ENCODE results near the gene C2CD4A.
"Not testable (repeated sequence)": the region's sequence is repeated elsewhere in the genome, so short reads cannot be mapped to it uniquely, and the experiment has no call there.

C2CD4A gene, protein sequence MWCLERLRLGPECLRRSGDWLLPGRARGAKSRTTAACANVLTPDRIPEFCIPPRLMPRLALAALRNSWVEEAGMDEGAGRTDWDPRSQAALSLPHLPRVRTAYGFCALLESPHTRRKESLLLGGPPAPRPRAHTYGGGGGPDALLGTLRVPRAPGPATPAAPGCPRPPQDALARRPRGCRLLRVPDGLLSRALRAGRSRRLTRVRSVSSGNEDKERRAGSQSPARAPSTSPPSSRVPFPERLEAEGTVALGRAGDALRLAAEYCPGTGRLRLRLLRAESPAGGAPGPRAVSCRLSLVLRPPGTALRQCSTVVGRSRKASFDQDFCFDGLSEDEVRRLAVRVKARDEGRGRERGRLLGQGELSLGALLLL

DNA sequence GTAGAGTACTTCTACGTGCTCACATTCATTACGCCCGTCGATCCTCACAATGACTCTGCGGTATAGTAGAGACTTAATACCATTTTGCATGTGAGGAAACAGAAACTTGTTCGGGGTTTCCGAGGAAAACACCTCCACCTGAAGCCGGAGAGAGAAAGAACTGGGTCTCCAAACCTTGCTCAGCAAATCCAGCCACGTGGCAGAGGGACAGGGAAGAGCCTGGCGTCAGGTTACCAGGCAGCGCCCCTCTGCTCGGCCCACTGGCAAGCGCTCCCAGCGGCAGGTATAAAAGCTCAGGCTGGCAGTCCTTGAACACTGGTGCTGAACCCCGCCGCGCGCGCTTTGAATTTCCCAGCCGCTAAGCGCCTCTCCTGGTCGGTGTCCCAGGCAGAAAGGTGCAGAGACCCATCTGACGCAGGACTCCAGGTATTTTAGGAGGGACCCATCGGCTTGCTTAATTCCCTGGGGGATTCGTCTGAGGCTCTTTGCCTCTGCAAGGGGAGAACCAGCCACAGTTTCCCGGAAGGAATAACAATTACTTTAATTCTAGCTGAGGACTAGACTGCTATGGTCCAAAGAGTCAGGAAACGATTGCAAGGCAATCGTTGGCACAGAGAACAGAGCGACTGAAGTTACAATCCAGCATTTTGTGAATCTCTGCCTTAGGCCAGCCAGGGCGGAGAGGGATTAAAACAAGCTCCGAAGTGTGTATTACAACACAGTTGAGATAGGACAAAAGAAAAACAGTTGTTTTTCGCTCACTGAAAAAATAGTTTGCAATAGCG lies at the start of gene C2CD4A:
C2CD4A (plus strand) TSS at position 315 of the 785 bp plus-strand sequence. CDS start 637 bp downstream, outside the sequence.
- Histone ChIP-seq H2AFZ (ENCODE audit: low read depth, low read length) (peak within 1 kb of the TSS; percentile 68), H3K4me1 (ENCODE audit: insufficient read depth, low read length) (peaks cover 8% of the 10 kb centered on the region), H3K36me3 (ENCODE audit: insufficient read depth, low read length) (no peaks in the 10 kb centered on the region), H3K9me3 (ENCODE audit: low read length) (no peaks in the 10 kb centered on the region), H3K27me3 (ENCODE audit: insufficient read depth, low read length) (peaks cover 68% of the 10 kb centered on the region), H3K4me3 (ENCODE audit: low read length) (peak within 1 kb of the TSS; percentile 24)

- Histone ChIP-seq H3K4me3 (ENCODE audit: low read length) (no peak overlapping the region), H2AFZ (ENCODE audit: low read depth, low read length) (no peak overlapping the region), H3K27me3 (ENCODE audit: insufficient read depth, low read length) (no peaks in the 10 kb centered on the region), H3K36me3 (ENCODE audit: insufficient read depth, low read length) (peaks cover 12% of the 10 kb centered on the region), H3K9me3 (ENCODE audit: low read length) (peaks cover 2% of the 10 kb centered on the region), H3K4me1 (ENCODE audit: insufficient read depth, low read length) (no peaks in the 10 kb centered on the region)
Observed at GRCh38 chr15:62020576-62021160, 46.1 kb upstream of the C2CD4A start.

GRCh38 chr15:62021991-62022600 lies 44.7 kb upstream of the C2CD4A start:
- no peak overlapping the region for H3K4me3 ChIP-seq (ENCODE audit: low read length)
- peaks cover 12% of the 10 kb centered on the region for H3K36me3 ChIP-seq (ENCODE audit: insufficient read depth, low read length)
- H3K27me3 ChIP-seq (ENCODE audit: insufficient read depth, low read length): no peaks in the 10 kb centered on the region
- H3K4me1 ChIP-seq (ENCODE audit: insufficient read depth, low read length): no peaks in the 10 kb centered on the region
- H3K9me3 ChIP-seq (ENCODE audit: low read length): peaks cover 2% of the 10 kb centered on the region
- no peak overlapping the region for H2AFZ ChIP-seq (ENCODE audit: low read depth, low read length)

DNA sequence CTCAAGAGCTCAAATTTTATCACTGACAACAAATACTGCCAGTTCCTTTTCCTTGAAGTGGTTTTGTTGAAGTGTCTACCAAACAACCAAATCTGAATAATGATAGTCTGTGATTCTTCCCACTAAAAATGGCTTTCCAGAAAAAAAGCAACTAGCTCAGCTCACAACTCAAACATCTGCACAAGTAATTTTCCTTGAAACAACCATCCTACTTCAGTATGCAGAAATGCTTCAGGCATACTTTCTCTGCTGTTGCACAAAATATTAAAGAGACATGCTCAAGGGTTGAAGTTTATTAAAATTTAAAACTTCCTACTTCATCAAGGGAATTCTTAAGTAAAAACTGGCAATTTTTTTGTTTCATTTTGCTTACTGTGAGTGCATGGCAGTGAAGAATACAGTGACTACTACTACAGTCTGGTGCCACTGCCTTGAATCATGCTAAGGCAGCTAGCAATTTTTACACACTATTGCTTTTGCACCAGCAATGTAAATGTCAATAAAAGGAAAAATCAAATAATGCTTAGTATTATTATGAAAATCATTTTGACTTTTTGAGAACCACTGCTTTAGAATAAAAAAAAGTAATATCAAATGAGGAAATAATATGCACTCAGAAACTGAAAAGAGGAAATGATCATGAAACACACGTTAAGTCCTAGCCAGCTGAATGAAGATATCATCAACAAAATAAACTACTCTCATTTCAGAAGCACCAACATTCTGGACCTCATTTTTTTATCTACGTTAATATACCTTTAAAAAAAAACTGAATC lies 40.1 kb upstream of the C2CD4A start:
- H3K4me3 ChIP-seq (ENCODE audit: low read length): no peak overlapping the region
- H3K9me3 ChIP-seq (ENCODE audit: low read length): no peaks in the 10 kb centered on the region
- no peaks in the 10 kb centered on the region for H3K4me1 ChIP-seq (ENCODE audit: insufficient read depth, low read length)
- H2AFZ ChIP-seq (ENCODE audit: low read depth, low read length): no peak overlapping the region
- H3K27me3 ChIP-seq (ENCODE audit: insufficient read depth, low read length): no peaks in the 10 kb centered on the region
- H3K36me3 ChIP-seq (ENCODE audit: insufficient read depth, low read length): peaks cover 8% of the 10 kb centered on the region

DNA sequence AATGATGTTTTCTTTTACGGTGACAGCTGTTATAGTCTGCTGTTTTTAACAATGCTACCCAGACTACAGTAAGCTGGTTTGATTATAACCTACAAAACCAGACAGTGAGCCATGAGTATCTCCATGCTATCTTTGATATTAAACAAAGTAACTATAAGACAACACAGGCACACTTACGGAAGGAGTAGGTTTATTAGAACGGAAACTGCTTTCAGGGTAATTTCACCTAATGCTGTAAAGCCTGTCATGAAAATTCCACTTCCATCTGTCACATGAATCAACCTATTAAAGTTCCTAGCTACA lies 39.6 kb upstream of the C2CD4A start:
- Histone ChIP-seq H3K9me3 (ENCODE audit: low read length) (no peaks in the 10 kb centered on the region), H2AFZ (ENCODE audit: low read depth, low read length) (no peak overlapping the region)

DNA sequence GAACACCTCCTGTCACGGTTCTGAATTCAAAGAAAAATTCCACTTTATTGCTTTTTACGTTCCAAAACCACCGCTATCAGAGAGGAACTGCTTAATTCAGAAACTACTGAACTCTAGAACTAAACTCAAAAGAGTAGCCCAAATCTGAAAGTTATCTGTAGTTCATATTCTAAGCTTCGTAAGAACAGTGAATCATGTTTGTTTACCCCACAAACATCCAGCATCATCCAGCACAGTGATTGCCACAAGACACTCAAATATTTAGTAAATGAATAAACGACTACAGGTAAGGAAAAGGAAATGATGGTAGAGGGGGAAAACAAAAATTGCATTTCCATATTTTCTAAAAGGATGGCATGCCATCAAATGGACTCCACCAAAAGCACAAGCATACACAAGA lies 38.9 kb upstream of the C2CD4A start:
- Histone ChIP-seq H3K27me3 (ENCODE audit: insufficient read depth, low read length) (no peaks in the 10 kb centered on the region), H3K4me3 (ENCODE audit: low read length) (no peak overlapping the region), H3K4me1 (ENCODE audit: insufficient read depth, low read length) (no peaks in the 10 kb centered on the region), H2AFZ (ENCODE audit: low read depth, low read length) (no peak overlapping the region), H3K9me3 (ENCODE audit: low read length) (no peaks in the 10 kb centered on the region), H3K36me3 (ENCODE audit: insufficient read depth, low read length) (peaks cover 9% of the 10 kb centered on the region)

More for the DNA sequence above, 39.6 kb upstream of the C2CD4A start:
- Histone ChIP-seq H3K4me3 (ENCODE audit: low read length) (no peak overlapping the region), H3K36me3 (ENCODE audit: insufficient read depth, low read length) (peaks cover 8% of the 10 kb centered on the region), H3K4me1 (ENCODE audit: insufficient read depth, low read length) (no peaks in the 10 kb centered on the region), H3K27me3 (ENCODE audit: insufficient read depth, low read length) (no peaks in the 10 kb centered on the region)

DNA sequence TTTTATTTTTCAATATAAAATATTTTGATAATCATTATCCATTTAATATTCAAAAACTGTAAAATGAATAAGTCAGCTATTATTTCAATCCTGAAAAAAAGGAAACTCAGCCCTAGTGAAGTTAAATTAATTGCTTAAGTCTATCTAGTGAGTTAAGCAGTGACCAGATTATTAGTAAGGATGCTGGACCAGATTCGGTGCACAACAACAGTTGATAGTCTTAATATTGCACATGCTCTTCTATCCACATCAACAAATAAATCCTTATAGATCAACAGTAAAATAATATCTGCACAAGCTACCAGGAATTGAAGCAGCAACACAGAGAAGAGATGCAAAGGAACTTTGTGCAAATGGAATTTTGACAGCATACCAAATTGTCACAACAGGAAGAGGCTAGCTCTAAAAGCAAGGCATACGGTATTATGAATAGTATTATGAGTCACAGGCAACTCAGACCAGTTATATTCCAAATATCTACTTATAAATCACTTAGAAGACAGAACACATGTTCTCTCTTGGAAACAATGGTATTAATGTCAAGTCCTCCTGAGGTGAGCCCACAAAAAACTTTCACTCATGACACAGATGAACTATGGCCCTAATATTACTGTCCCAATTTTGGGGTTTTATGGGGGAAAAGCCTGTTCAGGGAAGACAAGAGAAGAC lies 31.4 kb upstream of the C2CD4A start:
- H3K9me3 ChIP-seq (ENCODE audit: low read length): peaks cover 2% of the 10 kb centered on the region
- H3K27me3 ChIP-seq (ENCODE audit: insufficient read depth, low read length): no peaks in the 10 kb centered on the region
- no peak overlapping the region for H3K4me3 ChIP-seq (ENCODE audit: low read length)
- H2AFZ ChIP-seq (ENCODE audit: low read depth, low read length): no peak overlapping the region
- no peaks in the 10 kb centered on the region for H3K4me1 ChIP-seq (ENCODE audit: insufficient read depth, low read length)
- H3K36me3 ChIP-seq (ENCODE audit: insufficient read depth, low read length): peaks cover 14% of the 10 kb centered on the region

- H3K27me3 ChIP-seq (ENCODE audit: insufficient read depth, low read length): no peaks in the 10 kb centered on the region
- H3K4me3 ChIP-seq (ENCODE audit: low read length): no peak overlapping the region
- no peak overlapping the region for H2AFZ ChIP-seq (ENCODE audit: low read depth, low read length)
- H3K36me3 ChIP-seq (ENCODE audit: insufficient read depth, low read length): no peaks in the 10 kb centered on the region
- no peaks in the 10 kb centered on the region for H3K4me1 ChIP-seq (ENCODE audit: insufficient read depth, low read length)
- no peaks in the 10 kb centered on the region for H3K9me3 ChIP-seq (ENCODE audit: low read length)
Observed at GRCh38 chr15:62046078-62046743, 20.6 kb upstream of the C2CD4A start.

- H3K27me3 ChIP-seq (ENCODE audit: insufficient read depth, low read length): no peaks in the 10 kb centered on the region
- no peaks in the 10 kb centered on the region for H3K4me1 ChIP-seq (ENCODE audit: insufficient read depth, low read length)
- no peak overlapping the region for H2AFZ ChIP-seq (ENCODE audit: low read depth, low read length)
- no peaks in the 10 kb centered on the region for H3K9me3 ChIP-seq (ENCODE audit: low read length)
- H3K4me3 ChIP-seq (ENCODE audit: low read length): no peak overlapping the region
- H3K36me3 ChIP-seq (ENCODE audit: insufficient read depth, low read length): no peaks in the 10 kb centered on the region
Observed at GRCh38 chr15:62047282-62047827, 19.4 kb upstream of the C2CD4A start.

- H2AFZ ChIP-seq (ENCODE audit: low read depth, low read length); H3K4me1 ChIP-seq (ENCODE audit: insufficient read depth, low read length); H3K9me3 ChIP-seq (ENCODE audit: low read length); H3K27me3 ChIP-seq (ENCODE audit: insufficient read depth, low read length); H3K4me3 ChIP-seq (ENCODE audit: low read length); H3K36me3 ChIP-seq (ENCODE audit: insufficient read depth, low read length): not testable (repeated sequence)
Observed at GRCh38 chr15:62048254-62048653, 18.5 kb upstream of the C2CD4A start.

DNA sequence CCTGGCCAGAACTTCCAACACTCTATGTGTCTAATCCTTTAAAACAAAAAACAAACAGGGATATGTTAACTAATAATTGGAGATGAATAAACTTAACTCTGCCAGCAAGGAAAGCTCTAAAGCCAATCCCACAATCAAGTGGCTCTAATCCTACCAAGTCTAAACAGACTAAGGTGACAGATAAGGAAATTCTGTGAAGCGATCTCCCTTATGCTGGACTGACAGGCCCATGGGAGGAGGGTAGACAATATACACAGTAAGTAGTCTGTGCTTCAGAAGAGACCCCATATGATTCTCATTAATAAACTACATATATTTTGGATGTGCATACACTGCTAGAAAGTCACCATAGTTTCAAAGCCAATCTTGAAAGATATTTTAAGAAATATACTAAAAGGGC lies 16.7 kb upstream of the C2CD4A start:
- Histone ChIP-seq H3K9me3 (ENCODE audit: low read length) (no peaks in the 10 kb centered on the region), H3K4me3 (ENCODE audit: low read length) (no peak overlapping the region), H3K36me3 (ENCODE audit: insufficient read depth, low read length) (no peaks in the 10 kb centered on the region), H2AFZ (ENCODE audit: low read depth, low read length) (no peak overlapping the region), H3K4me1 (ENCODE audit: insufficient read depth, low read length) (no peaks in the 10 kb centered on the region), H3K27me3 (ENCODE audit: insufficient read depth, low read length) (no peaks in the 10 kb centered on the region)
